KOPT-K1 (cell line): ENCODE data around the gene FAM168B.
A peak's percentile ranks its signal among the peaks of the same experiment; 100 is the strongest.

Source experiments
- H3K27ac ChIP-seq: fragments of 200-600 bp; sonication (generic); 2 replicates; pipeline ENCODE4 v1.5.1; 2016; ENCODE audit warnings: antibody characterized with exemption, mild to moderate bottlenecking, low read depth, low read length; ENCODE audit not compliant: poor library complexity, severe bottlenecking
- H3K36me3 ChIP-seq: fragments of 200-600 bp; sonication (generic); 2 replicates; pipeline ENCODE4 v1.5.1; 2017; ENCODE audit warnings: antibody characterized with exemption, mild to moderate bottlenecking, low read length, moderate library complexity; ENCODE audit not compliant: insufficient read depth
- H3K9me3 ChIP-seq: fragments of 200-600 bp; sonication (generic); 2 replicates; pipeline ENCODE4 v1.5.1; 2017; ENCODE audit warnings: antibody characterized with exemption, low read length, mild to moderate bottlenecking; ENCODE audit not compliant: insufficient read depth, poor library complexity, severe bottlenecking

Gene FAM168B

GRCh38 chr2:131052741-131053263 is 40.5 kb downstream of the FAM168B start:
- H3K9me3 ChIP-seq, result no peaks in the 10 kb centered on the region
- no peak overlapping the region for H3K27ac ChIP-seq
- H3K36me3 ChIP-seq, result peaks cover 99% of the 10 kb centered on the region

GRCh38 chr2:131050896-131051295 is 42.4 kb downstream of the FAM168B start:
- Histone ChIP-seq H3K27ac (no peak overlapping the region), H3K36me3 (peaks cover 99% of the 10 kb centered on the region), H3K9me3 (no peaks in the 10 kb centered on the region)

GRCh38 chr2:131049150-131049718 is 44.0 kb downstream of the FAM168B start:
- Histone ChIP-seq H3K36me3 (peaks cover 82% of the 10 kb centered on the region), H3K9me3 (no peaks in the 10 kb centered on the region), H3K27ac (no peak overlapping the region)

GRCh38 chr2:131048641-131049040 is 44.6 kb downstream of the FAM168B start:
- peaks cover 77% of the 10 kb centered on the region for H3K36me3 ChIP-seq
- no peaks in the 10 kb centered on the region for H3K9me3 ChIP-seq
- no peak overlapping the region for H3K27ac ChIP-seq

- Histone ChIP-seq H3K27ac (no peak overlapping the region), H3K9me3 (no peaks in the 10 kb centered on the region), H3K36me3 (peaks cover 71% of the 10 kb centered on the region)
Observed at GRCh38 chr2:131047920-131048560, 45.2 kb downstream of the FAM168B start.

GRCh38 chr2:131046918-131047652 is 46.2 kb downstream of the FAM168B start:
- H3K36me3 ChIP-seq, result peaks cover 62% of the 10 kb centered on the region
- H3K27ac ChIP-seq, result no peak overlapping the region
- no peaks in the 10 kb centered on the region for H3K9me3 ChIP-seq

- H3K36me3 ChIP-seq, result peaks cover 54% of the 10 kb centered on the region
- H3K27ac ChIP-seq, result no peak overlapping the region
- H3K9me3 ChIP-seq, result no peaks in the 10 kb centered on the region
Observed at GRCh38 chr2:131046028-131046917, 47.0 kb downstream of the FAM168B start.

GRCh38 chr2:131045286-131046027 is 47.8 kb downstream of the FAM168B start:
- peaks cover 46% of the 10 kb centered on the region for H3K36me3 ChIP-seq

GRCh38 chr2:131044757-131045150 is 48.5 kb downstream of the FAM168B start:
- peaks cover 39% of the 10 kb centered on the region for H3K36me3 ChIP-seq
- no peak overlapping the region for H3K27ac ChIP-seq
- H3K9me3 ChIP-seq, result no peaks in the 10 kb centered on the region

More at GRCh38 chr2:131045286-131046027, 47.8 kb downstream of the FAM168B start:
- H3K9me3 ChIP-seq, result no peaks in the 10 kb centered on the region
- no peak overlapping the region for H3K27ac ChIP-seq

GRCh38 chr2:131044075-131044756 is 49.0 kb downstream of the FAM168B start:
- no peaks in the 10 kb centered on the region for H3K9me3 ChIP-seq
- H3K27ac ChIP-seq, result no peak overlapping the region
- H3K36me3 ChIP-seq, result peaks cover 33% of the 10 kb centered on the region

- no peaks in the 10 kb centered on the region for H3K9me3 ChIP-seq
- H3K36me3 ChIP-seq, result peaks cover 25% of the 10 kb centered on the region
- no peak overlapping the region for H3K27ac ChIP-seq
Observed at GRCh38 chr2:131043199-131044074, 49.8 kb downstream of the FAM168B start.

- Histone ChIP-seq H3K27ac (peak overlapping the region; percentile 40), H3K9me3 (no peaks in the 10 kb centered on the region), H3K36me3 (peaks cover 14% of the 10 kb centered on the region; the same call in 1 of the 2 replicates)
Observed at GRCh38 chr2:131042148-131042775, 51.0 kb downstream of the FAM168B start.
